Heart left ventricle (tissue), 13 donors: ENCODE data around the gene ICA1L.
"Not testable (repeated sequence)": the region's sequence is repeated elsewhere in the genome, so short reads cannot be mapped to it uniquely, and the experiment has no call there.

Experiments
- CTCF ChIP-seq, 12 donors: fragments of 200-600 bp; sonication (generic) in 4 of 12; IDR thresholded peaks; one replicate each; pipeline versions ENCODE4 v1.5.0 to v1.8.0; 2018 to 2022; ENCODE audit warnings: antibody characterized with exemption in 12 of 12, mild to moderate bottlenecking in 5 of 12
- POLR2A ChIP-seq, 2 donors: fragments of 450-650 bp; IDR thresholded peaks; one replicate each; pipeline ENCODE4 v1.6.1; 2017; ENCODE audit warnings: antibody characterized with exemption in 2 of 2, mild to moderate bottlenecking in 2 of 2, moderate library complexity in 2 of 2
- donor health status: ischemic (EF 13 %, LVEDD 7.1; RV severe dilation, severe dysfunction).
- donor health status: DM: no; HTN: yes; CAD: no.
- donor health status: DM: no; HTN: no; CAD: no.
- donor health status: ischemic (EF 25% LVEDD 6.9; RV normal size, moderate dysfunction).
- donor health status: ischemic (EF 25% LVEDD 5.7; RV mildly dilated, moderate dysfunction).
- donor health status: ischemic (EF 35%, LVEDD 5.7; RV mildly dilated, moderate dysfunction).
- donor health status: nonischemic (EF 11% LVEDD 7.7; RV severe dilation, severe dysfunction).
- donor health status: DM: yes; HTN: yes; CAD: no.
- donor health status: PGD.
- donor health status: ischemic (EF 29% LVEDD 5.4; RV normal size, mild dysfunction).
- donor health status: nonischemic (EF 23%, LVEDD 6.1; RV moderate dilation, normal function).

GRCh38 chr2:202849343-202849742, 22.2 kb downstream of the ICA1L start:
- TF ChIP-seq CTCF, POLR2A (IDR thresholded peaks at IDR 0.05): not testable (repeated sequence)
